GM12878 (cell line): ENCODE data around the gene TSPAN12. TPM values are rescaled to one million over a fixed set of nuclear protein-coding genes. Genes with fewer than 3 reads are reported as not detected.

Experiments
- ATAC-seq: fragments of 200-7000 bp; cut with Tn5 transposase; 3 replicates; pipeline ENCODE4 v1.9.1; 2020; ENCODE audit warnings: mild to moderate bottlenecking, moderate library complexity
- BruUV-seq: library from RNA; stranded (reverse); fragments of 400-500 nt; replicated peaks from 2 replicates; lab custom pipeline; 2021; lab: Mats Ljungman, UMichigan
- CTCF ChIA-PET: fragments of 300-600 bp; sonication (Branson Sonifier 250); formaldehyde crosslinking; extraction: SDS; loops from one replicate; lab custom pipeline; 2021; ENCODE audit warnings: inconsistent platforms; lab: Yijun Ruan, JAX
- POLR2A ChIA-PET: fragments of 350-600 bp; formaldehyde crosslinking; extraction: SDS; loops from one replicate; lab custom pipeline; 2021; ENCODE audit warnings: inconsistent platforms; lab: Charles Lee
- RAD21 ChIA-PET: fragments of 300-600 bp; sonication (Branson Sonifier 250); formaldehyde crosslinking; loops from one replicate; lab custom pipeline; 2023; ENCODE audit warnings: antibody characterized with exemption; ENCODE audit not compliant: unreplicated experiment; lab: Charles Lee
- SMC1A ChIA-PET: fragments of 300-600 bp; sonication (Branson Sonifier 250); formaldehyde crosslinking; loops from one replicate; lab custom pipeline; 2023; ENCODE audit not compliant: unreplicated experiment, uncharacterized antibody; lab: Charles Lee
- DNase-seq: peaks from one replicate; pipeline ENCODE4 v3.0.0-alpha.2; 2011; ENCODE audit warnings: low read depth, low spot score
- FAIRE-seq: peaks from 3 replicates; lab custom pipeline; 2011; peaks lifted over from hg19 to GRCh38; lab: Jason Lieb, UNC
- H2AFZ ChIP-seq: 2 replicates; pipeline ENCODE4 v1.6.0; 2011; ENCODE audit warnings: low read depth, low read length, control low read depth; ENCODE audit not compliant: control insufficient read depth
- H3K27ac ChIP-seq: 2 replicates; pipeline ENCODE4 v1.5.1; 2011; ENCODE audit warnings: control low read depth; ENCODE audit not compliant: control insufficient read depth, insufficient read depth
- H3K27me3 ChIP-seq, 2 experiments: replicated peaks in 1 of 2; 2 replicates each; pipeline versions ENCODE4 v1.6.0 to v1.6.1; 2011; ENCODE audit warnings: low read length in 1 of 2; ENCODE audit not compliant: control insufficient read depth in 2 of 2, insufficient read depth in 2 of 2
- H3K36me3 ChIP-seq, 2 experiments: 2 replicates each; pipeline ENCODE4 v1.5.1; 2011; ENCODE audit warnings: low read length in 1 of 2; ENCODE audit not compliant: control insufficient read depth in 2 of 2, insufficient read depth in 2 of 2
- H3K4me1 ChIP-seq: 2 replicates; pipeline ENCODE4 v1.6.1; 2011; ENCODE audit warnings: mild to moderate bottlenecking, low read length, moderate library complexity, mixed read lengths; ENCODE audit not compliant: control insufficient read depth, insufficient read depth
- H3K4me2 ChIP-seq: 2 replicates; pipeline ENCODE4 v1.6.0; 2011; ENCODE audit warnings: control low read depth; ENCODE audit not compliant: control insufficient read depth, insufficient read depth
- H3K4me3 ChIP-seq: fragments of 200-600 bp; sonication (generic); 2 replicates; pipeline ENCODE4 v1.5.1; 2016
- H3K79me2 ChIP-seq: 2 replicates; pipeline ENCODE4 v1.6.0; 2011; ENCODE audit warnings: low read length; ENCODE audit not compliant: control insufficient read depth, insufficient read depth
- H3K9ac ChIP-seq: 2 replicates; pipeline ENCODE4 v1.8.0; 2011; ENCODE audit warnings: low read length, control low read depth, mixed read lengths; ENCODE audit not compliant: control insufficient read depth, insufficient read depth
- H3K9me3 ChIP-seq: replicated peaks from 3 replicates; pipeline ENCODE4 v1.5.1; 2011; ENCODE audit warnings: mild to moderate bottlenecking, low read length; ENCODE audit not compliant: control insufficient read depth, insufficient read depth
- H4K20me1 ChIP-seq: 2 replicates; pipeline ENCODE4 v1.6.0; 2011; ENCODE audit not compliant: control insufficient read depth, insufficient read depth
- ATF7 ChIP-seq: fragments of 450-650 bp; IDR thresholded peaks from 2 replicates; pipeline ENCODE4 v1.6.1; 2016; ENCODE audit warnings: low read depth, mild to moderate bottlenecking
- BCL11A ChIP-seq: IDR thresholded peaks from 2 replicates; pipeline ENCODE4 v1.6.1; 2011; ENCODE audit warnings: low read depth, low read length
- BMI1 ChIP-seq: fragments of 450-650 bp; IDR thresholded peaks from 2 replicates; pipeline ENCODE4 v1.6.1; 2016; ENCODE audit warnings: mild to moderate bottlenecking, moderate library complexity, borderline replicate concordance
- CHD2 ChIP-seq: IDR thresholded peaks from 2 replicates; pipeline ENCODE4 v1.6.1; 2011; ENCODE audit warnings: low read depth, low read length, improper control_type of control experiment, borderline replicate concordance
- ESRRA ChIP-seq: IDR thresholded peaks from 2 replicates; pipeline ENCODE4 v1.6.1; 2012; ENCODE audit warnings: mild to moderate bottlenecking, low read length, improper control_type of control experiment
- JUNB ChIP-seq: IDR thresholded peaks from 2 replicates; pipeline ENCODE4 v1.6.1; 2016; ENCODE audit warnings: antibody characterized with exemption, mild to moderate bottlenecking
- LARP7 ChIP-seq: fragments of 450-650 bp; IDR thresholded peaks from 2 replicates; pipeline ENCODE4 v1.6.1; 2017; ENCODE audit warnings: mild to moderate bottlenecking
- PML ChIP-seq: IDR thresholded peaks from 2 replicates; pipeline ENCODE4 v1.6.1; 2012; ENCODE audit warnings: low read length, inconsistent platforms
- SIX5 ChIP-seq: IDR thresholded peaks from 2 replicates; pipeline ENCODE4 v1.6.1; 2011; ENCODE audit warnings: mild to moderate bottlenecking, low read depth, low read length, moderate library complexity; ENCODE audit not compliant: severe bottlenecking
- SREBF2 ChIP-seq: IDR thresholded peaks from 2 replicates; pipeline ENCODE4 v1.6.1; 2012; ENCODE audit warnings: mild to moderate bottlenecking, low read length
- YBX1 ChIP-seq: fragments of 450-650 bp; IDR thresholded peaks from 2 replicates; pipeline ENCODE4 v1.6.1; 2016; ENCODE audit warnings: antibody characterized with exemption
- ZNF592 ChIP-seq: fragments of 450-650 bp; IDR thresholded peaks from 2 replicates; pipeline ENCODE4 v1.6.1; 2017; ENCODE audit warnings: mild to moderate bottlenecking, moderate library complexity
- WGBS: methylation state at CpG from one replicate; pipeline ENCODE4 v1.1.6; 2016; ENCODE audit warnings: low lambda C conversion rate; ENCODE audit not compliant: insufficient replicate concordance, insufficient coverage; ENCODE audit errors: missing lambda C conversion rate; 5-methylcytosine and 5-hydroxymethylcytosine counted together
- in situ Hi-C: fragments of 300-500 bp; cut with MboI; formaldehyde crosslinking; loops from 9 replicates; pipeline ENCODE4 v1.14.3; 2018; ENCODE audit warnings: mixed read lengths
- intact Hi-C: fragments of 100-400 bp; cut with micrococcal nuclease; formaldehyde crosslinking; loops from one replicate; pipeline ENCODE4 v1.14.2; 2022; ENCODE audit not compliant: unreplicated experiment
- polyA plus RNA-seq, 11 experiments: library from polyadenylated mRNA; depleted of rRNA in 4 of 11; unstranded in 6 of 11; stranded (reverse) in 5 of 11; fragments of >200 nt; fragmentation: Nextera tagmentation in 4 of 11; fragmentation: Illumina TruSeq in 1 of 11; extraction: Ambion mirVana in 4 of 11; extraction: Trizol in 1 of 11; gene quantifications; 1 replicate in 1 of 11; 2 replicates in 10 of 11; pipeline versions ENCODE4 v1.2.1 to v1.2.3, GENCODE V29; 2011 to 2016; ENCODE audit warnings: inconsistent platforms in 2 of 11, missing spikeins in 2 of 11, low read depth in 1 of 11
- total RNA-seq, 4 experiments: library from RNA; depleted of rRNA in 3 of 4; stranded (reverse); fragments of >200 nt in 3 of 4; fragmentation: Illumina TruSeq in 1 of 4; extraction: Trizol in 1 of 4; gene quantifications; 2 replicates each; pipeline versions ENCODE4 v1.2.1 to v1.2.3, GENCODE V29; 2013 to 2021
- TF ChIP-seq, protein P1 (sequence below): fragments of 150-350 bp; IDR thresholded peaks from 2 replicates; pipeline ENCODE4 v1.6.1; 2014; ENCODE audit warnings: mild to moderate bottlenecking, low read depth, low read length
- TF ChIP-seq, protein P2 (sequence below): fragments of 450-650 bp; IDR thresholded peaks from 2 replicates; pipeline ENCODE4 v1.6.1; 2016; ENCODE audit warnings: mild to moderate bottlenecking

Gene TSPAN12
- total and polyA plus RNA-seq, 10 of the 15 experiments (the other 5 are each of a cell fraction or from before 2014, with no cell fraction given), result 0.67 to 110 (median 1.3) TPM

- in situ Hi-C loops, result no loop called here
- RAD21 ChIA-PET, result interaction anchor here (0.7 to 4.9 kb wide), 28 partner anchors 9 to 270 kb away, joined by 3 to 38 read pairs (median 8); partner anchors contain the start of gene TSPAN12
- no peaks in the 10 kb centered on the region for H3K9me3 ChIP-seq
- TF ChIP-seq, protein P1, sequence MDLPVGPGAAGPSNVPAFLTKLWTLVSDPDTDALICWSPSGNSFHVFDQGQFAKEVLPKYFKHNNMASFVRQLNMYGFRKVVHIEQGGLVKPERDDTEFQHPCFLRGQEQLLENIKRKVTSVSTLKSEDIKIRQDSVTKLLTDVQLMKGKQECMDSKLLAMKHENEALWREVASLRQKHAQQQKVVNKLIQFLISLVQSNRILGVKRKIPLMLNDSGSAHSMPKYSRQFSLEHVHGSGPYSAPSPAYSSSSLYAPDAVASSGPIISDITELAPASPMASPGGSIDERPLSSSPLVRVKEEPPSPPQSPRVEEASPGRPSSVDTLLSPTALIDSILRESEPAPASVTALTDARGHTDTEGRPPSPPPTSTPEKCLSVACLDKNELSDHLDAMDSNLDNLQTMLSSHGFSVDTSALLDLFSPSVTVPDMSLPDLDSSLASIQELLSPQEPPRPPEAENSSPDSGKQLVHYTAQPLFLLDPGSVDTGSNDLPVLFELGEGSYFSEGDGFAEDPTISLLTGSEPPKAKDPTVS, result no peak
- TF ChIP-seq LARP7 (no peak), JUNB (no peak), BCL11A (no peak), CHD2 (no peak), BMI1 (peak; percentile 26; the same call in 1 of the 2 replicates), SREBF2 (no peak), SIX5 (no peak), PML (no peak), ESRRA (no peak), YBX1 (no peak), ATF7 (peak; percentile 73), ZNF592 (0 out of 2 replicates have a peak, but pooled peaks have one; percentile 30)
- TF ChIP-seq, protein P2, sequence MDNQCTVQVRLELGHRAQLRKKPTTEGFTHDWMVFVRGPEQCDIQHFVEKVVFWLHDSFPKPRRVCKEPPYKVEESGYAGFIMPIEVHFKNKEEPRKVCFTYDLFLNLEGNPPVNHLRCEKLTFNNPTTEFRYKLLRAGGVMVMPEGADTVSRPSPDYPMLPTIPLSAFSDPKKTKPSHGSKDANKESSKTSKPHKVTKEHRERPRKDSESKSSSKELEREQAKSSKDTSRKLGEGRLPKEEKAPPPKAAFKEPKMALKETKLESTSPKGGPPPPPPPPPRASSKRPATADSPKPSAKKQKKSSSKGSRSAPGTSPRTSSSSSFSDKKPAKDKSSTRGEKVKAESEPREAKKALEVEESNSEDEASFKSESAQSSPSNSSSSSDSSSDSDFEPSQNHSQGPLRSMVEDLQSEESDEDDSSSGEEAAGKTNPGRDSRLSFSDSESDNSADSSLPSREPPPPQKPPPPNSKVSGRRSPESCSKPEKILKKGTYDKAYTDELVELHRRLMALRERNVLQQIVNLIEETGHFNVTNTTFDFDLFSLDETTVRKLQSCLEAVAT, result no peak
Observed at GRCh38 chr7:120806669-120807068, 51.3 kb downstream of the TSPAN12 start.

More at GRCh38 chr7:120806669-120807068, 51.3 kb downstream of the TSPAN12 start:
- H3K36me3 ChIP-seq, result no peaks in the 10 kb centered on the region; a peak in 1 of 4 replicates
- intact Hi-C loops, result loop anchor here (1.0 to 5.0 kb wide), 5 partner anchors 22 to 276 kb away; no protein-coding TSS in a partner anchor
- H2AFZ ChIP-seq, result no peak overlapping the region
- ChIA-PET SMC1A (interaction anchor here (0.8 to 8.3 kb wide), 41 partner anchors 8 to 302 kb away, joined by 3 to 83 read pairs (median 8); partner anchors contain the start of gene ING3), CTCF (interaction anchor here (0.6 to 9.1 kb wide), 44 partner anchors 11 to 1189 kb away, joined by 3 to 104 read pairs (median 4); partner anchors contain the start of gene TSPAN12), POLR2A (interaction anchor here (1.0 to 2.1 kb wide), 6 partner anchors 20 to 50 kb away, joined by 3 to 13 read pairs (median 4); partner anchors contain the start of gene TSPAN12)
- no peaks in the 10 kb centered on the region for H3K4me1 ChIP-seq
- FAIRE-seq (no peak), ATAC-seq (peak; percentile 95), DNase-seq (no peak)
- no peak overlapping the region for H3K27ac ChIP-seq
- no peaks in the 10 kb centered on the region for H4K20me1 ChIP-seq
- H3K9ac ChIP-seq, result no peak overlapping the region
- H3K4me3 ChIP-seq, result no peak overlapping the region
- WGBS, result 0% methylated on average over 1 of the region's 1 CpG
- no TSS peak for BruUV-seq
- no peaks in the 10 kb centered on the region for H3K79me2 ChIP-seq
- no peak overlapping the region for H3K4me2 ChIP-seq
- H3K27me3 ChIP-seq, result no peaks in the 10 kb centered on the region
